Activated T-cell treated with anti-CD3 and anti-CD28 coated beads, Interleukin-2, amount 50 U/mL, for 4 hours (primary cell): ENCODE measurements around the gene CNTF. TPM values are rescaled to one million over a fixed set of nuclear protein-coding genes. Genes with fewer than 3 reads are reported as not detected.
"Not testable (repeated sequence)": the region's sequence is repeated elsewhere in the genome, so short reads cannot be mapped to it uniquely, and the experiment has no call there.

Experiments
- ATAC-seq, 2 donors: fragments of 200-7000 bp; cut with Tn5 transposase; one replicate each; pipeline ENCODE4 v1.10.0; 2021
- DNase-seq: peaks from one replicate; pipeline ENCODE4 v3.0.0-alpha.2; 2020
- H3K27me3 Mint-ChIP-seq: one replicate; pipeline ENCODE4 v1.8.0; 2021; ENCODE audit warnings: low read depth, mixed read lengths
- H3K36me3 Mint-ChIP-seq: one replicate; pipeline ENCODE4 v1.8.0; 2022; ENCODE audit warnings: mixed read lengths; ENCODE audit not compliant: insufficient read depth
- H3K4me1 Mint-ChIP-seq: one replicate; pipeline ENCODE4 v1.8.0; 2021; ENCODE audit warnings: low read depth, mixed read lengths
- H3K4me3 Mint-ChIP-seq: one replicate; pipeline ENCODE4 v1.8.0; 2021; ENCODE audit warnings: mild to moderate bottlenecking, moderate library complexity, mixed read lengths
- H3K9me3 Mint-ChIP-seq: one replicate; pipeline ENCODE4 v1.8.0; 2021; ENCODE audit warnings: mixed read lengths
- total RNA-seq, 3 donors: library from RNA; stranded (reverse); gene quantifications; one replicate each; pipeline ENCODE4 v1.2.1, GENCODE V29; 2021

Gene CNTF, protein sequence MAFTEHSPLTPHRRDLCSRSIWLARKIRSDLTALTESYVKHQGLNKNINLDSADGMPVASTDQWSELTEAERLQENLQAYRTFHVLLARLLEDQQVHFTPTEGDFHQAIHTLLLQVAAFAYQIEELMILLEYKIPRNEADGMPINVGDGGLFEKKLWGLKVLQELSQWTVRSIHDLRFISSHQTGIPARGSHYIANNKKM
- total RNA-seq: 1 to 10 TPM; 3.5 to 4.3 (median 3.6) TPM

DNA sequence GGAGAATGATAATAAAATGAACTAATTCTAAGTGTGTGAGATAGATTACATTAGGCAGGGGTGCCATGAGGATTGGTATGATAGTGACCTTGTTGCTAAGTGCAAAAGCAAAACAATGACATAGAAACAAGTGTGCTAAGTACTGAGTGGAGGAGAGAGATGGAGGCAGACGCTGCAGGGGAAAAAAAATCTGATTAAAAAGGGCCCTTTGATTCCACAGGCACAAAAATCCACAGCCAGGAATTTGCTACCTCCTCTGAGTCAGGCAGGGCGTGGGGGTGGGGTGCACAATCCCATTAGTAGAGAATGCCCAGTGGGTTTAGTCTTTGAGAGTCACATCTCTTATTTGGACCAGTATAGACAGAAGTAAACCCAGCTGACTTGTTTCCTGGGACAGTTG is at the start of gene CNTF:
Gene CNTF, plus strand, starts transcription at position 322 of the 400 bp plus-strand sequence. CDS start 88 bp downstream, outside the sequence.
- ATAC-seq (no peak), DNase-seq (no peak)
- Mint-ChIP-seq H3K27me3 (no peaks in the 10 kb centered on the region), H3K9me3 (no peaks in the 10 kb centered on the region), H3K4me3 (no peak within 1 kb of the TSS), H3K36me3 (peaks cover 51% of the 10 kb centered on the region), H3K4me1 (peaks cover 17% of the 10 kb centered on the region)

DNA sequence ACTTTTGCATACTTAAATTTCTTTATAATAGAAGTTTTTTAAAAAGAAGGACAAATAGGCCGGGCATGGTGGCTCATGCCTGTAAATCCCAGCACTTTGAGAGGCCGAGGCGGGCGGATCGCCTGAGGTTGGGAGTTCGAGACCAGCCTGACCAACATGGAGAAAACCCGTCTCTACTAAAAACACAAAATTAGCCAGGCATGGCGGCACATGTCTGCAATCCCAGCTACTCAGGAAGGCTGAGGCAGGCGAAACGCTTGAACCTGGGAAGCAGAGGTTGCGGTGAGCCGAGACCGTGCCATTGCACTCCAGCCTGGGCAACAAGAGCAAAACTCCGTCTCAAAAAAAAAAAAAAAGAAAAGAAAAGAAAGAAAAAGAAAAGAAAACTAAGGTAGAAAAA is 49.6 kb upstream of the CNTF start:
- H3K9me3 Mint-ChIP-seq, ATAC-seq, DNase-seq, H3K27me3 Mint-ChIP-seq: not testable (repeated sequence)
- Mint-ChIP-seq H3K36me3 (peaks cover 28% of the 10 kb centered on the region), H3K4me3 (peak overlapping the region; percentile 95), H3K4me1 (peaks cover 64% of the 10 kb centered on the region)

DNA sequence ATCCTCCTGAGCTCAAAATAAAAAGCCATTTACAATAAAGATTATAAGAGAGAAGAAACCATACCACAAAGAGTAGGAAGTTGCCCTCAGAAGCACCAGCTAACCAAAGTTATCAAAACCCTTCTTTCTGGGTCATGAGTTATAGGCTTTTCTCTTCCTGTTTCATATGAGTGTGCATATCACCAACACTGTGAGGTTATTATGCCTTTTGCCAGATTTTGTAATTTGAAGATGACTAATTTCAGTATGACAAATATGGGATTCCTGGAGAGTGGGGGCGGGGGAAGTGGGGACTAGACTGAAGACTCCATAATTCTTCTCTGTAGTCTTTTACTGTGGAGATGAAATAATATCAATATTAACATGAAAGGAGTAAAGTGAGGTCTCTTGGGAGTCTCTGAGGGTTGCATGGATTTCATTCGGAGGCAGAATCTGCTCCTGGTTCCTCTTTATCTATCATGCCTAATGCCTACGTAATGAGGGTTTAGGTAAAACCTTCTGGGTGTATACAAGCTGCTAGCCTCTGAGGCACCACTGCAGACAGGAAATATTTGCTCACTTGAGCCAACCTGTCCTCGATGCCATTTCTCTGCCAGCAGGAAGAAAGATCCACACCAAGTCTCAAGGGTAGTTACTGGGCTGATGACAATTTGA is 48.9 kb upstream of the CNTF start:
- Mint-ChIP-seq H3K27me3 (no peaks in the 10 kb centered on the region), H3K4me3 (peak overlapping the region; percentile 95), H3K36me3 (peaks cover 21% of the 10 kb centered on the region), H3K9me3 (no peaks in the 10 kb centered on the region), H3K4me1 (peaks cover 57% of the 10 kb centered on the region)
- DNase-seq (peak; percentile 65), ATAC-seq (peak; percentile 36 to 39)

DNA sequence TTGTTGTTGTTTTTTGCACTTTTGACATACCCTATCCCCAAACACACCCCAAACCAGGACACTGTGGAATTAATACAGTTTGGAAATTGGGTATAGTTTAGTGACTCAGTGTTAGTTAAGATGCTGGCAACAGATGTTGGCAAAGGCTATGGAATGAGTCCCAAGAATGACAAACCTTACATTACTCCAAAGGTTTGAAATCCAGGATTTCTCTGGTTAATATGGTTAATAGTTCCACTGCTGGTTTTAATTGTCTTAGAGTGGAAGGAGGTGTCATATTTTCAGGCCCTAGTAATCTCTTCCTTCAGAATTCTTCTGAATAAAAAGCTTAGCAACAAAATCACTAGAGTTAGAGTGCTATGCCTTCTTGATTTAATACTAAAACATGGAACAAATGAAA is 47.6 kb upstream of the CNTF start:
- DNase-seq: no peak
- Mint-ChIP-seq H3K27me3 (no peaks in the 10 kb centered on the region), H3K4me3 (peak overlapping the region; percentile 95), H3K9me3 (no peaks in the 10 kb centered on the region), H3K4me1 (peaks cover 55% of the 10 kb centered on the region), H3K36me3 (peaks cover 20% of the 10 kb centered on the region)
- no peak for ATAC-seq

DNA sequence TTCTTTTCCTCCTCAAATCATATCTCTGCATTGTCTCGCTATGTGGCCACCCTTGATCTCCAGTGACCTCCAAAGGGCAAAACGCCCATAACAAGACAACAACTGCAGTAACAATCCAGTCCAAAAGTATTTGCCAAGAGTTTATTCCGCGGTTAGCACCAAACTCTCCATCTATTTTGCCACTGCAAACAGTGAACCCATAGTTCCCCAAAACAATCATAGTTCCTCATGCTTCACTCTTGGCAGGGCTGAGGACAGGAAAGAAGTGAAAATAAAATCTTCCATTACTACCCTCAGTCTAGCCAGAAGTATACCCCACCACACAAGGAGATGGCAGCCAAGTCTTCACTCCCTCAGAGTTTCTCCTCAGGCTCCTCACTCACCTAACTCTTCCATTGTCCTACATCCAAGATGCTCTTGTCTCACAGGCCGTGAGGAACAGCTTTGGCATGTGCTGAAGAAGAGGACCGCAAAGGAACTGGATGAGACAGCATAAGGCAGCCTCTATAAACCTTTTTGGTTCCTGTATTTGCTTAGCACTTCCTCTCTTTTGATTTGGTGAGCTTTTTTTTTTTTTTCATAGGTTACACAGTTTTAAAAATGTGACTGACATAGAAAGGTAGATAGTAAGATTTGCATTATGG is 47.0 kb upstream of the CNTF start, which contains the start of gene LPXN:
Gene LPXN, minus strand, starts transcription at position 480 of the 644 bp plus-strand sequence. Its CDS starts 84 bp downstream, at position 396.
- no peaks in the 10 kb centered on the region for H3K27me3 Mint-ChIP-seq
- ATAC-seq (no peak), DNase-seq (peak; percentile 51)
- peak within 1 kb of the TSS; percentile 95 for H3K4me3 Mint-ChIP-seq
- H3K4me1 Mint-ChIP-seq: peaks cover 57% of the 10 kb centered on the region
- no peaks in the 10 kb centered on the region for H3K9me3 Mint-ChIP-seq
- peaks cover 18% of the 10 kb centered on the region for H3K36me3 Mint-ChIP-seq

DNA sequence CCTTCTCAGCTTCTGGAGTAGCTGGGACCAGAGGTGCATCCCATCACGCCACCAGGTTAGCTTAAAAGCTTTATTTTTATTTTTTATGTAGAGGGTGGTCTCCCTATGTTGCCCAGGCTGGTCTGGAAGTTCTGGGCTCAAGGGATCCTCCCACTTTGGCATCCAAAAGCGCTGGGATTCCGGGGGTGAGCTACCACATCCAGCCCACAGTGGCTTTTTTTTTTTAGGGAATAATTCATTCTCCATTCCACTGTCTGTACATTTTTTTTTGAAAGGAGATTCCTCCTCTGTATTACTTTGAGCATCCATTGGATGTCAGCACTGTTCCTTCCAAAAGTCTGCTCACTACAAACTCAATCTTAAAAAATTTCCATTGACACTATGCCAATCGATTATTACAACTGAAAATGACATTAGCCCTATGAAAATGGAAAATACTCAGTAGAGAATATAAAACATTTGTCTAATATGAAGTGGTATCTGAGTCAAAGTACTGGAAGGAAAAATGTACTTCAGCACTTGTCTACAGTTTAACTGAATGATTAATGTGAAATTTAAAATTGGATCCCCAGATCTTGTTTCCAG is 45.5 kb upstream of the CNTF start:
- Mint-ChIP-seq H3K27me3 (no peaks in the 10 kb centered on the region), H3K4me1 (peaks cover 59% of the 10 kb centered on the region)
- ATAC-seq: no peak

DNA sequence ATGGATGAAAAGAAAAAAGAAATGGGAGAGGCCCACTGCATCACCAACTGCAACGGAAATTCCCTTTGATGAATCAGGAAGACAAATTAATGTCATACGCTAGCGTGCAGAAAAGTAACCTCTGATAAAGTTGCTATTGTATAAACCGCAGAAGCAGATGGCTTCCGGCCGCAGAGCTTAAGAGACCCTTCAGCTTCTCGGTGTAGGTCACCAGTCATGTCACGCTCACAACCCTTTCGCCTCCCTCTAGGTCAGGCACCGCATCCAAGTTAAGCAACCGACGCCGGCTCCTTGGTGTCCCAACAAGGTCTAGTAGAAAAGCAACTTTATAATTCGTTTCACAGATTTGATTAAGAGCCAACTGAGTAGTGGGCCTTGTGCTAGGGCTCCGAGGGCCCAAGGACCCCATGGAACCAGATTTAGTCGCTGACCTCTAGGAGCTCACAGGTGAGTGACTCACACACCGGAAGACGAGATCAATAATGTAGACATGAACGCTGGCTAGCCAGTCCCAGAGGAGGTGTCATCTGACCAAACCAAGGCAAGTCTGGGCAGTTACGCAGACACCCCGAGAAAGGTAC is 44.8 kb upstream of the CNTF start:
- H3K4me3 Mint-ChIP-seq: peak overlapping the region; percentile 95
- no peaks in the 10 kb centered on the region for H3K27me3 Mint-ChIP-seq
- H3K9me3 Mint-ChIP-seq: no peaks in the 10 kb centered on the region
- DNase-seq (peak; percentile 67), ATAC-seq (peak; percentile 31 to 36)
- H3K4me1 Mint-ChIP-seq: peaks cover 62% of the 10 kb centered on the region
- H3K36me3 Mint-ChIP-seq: peaks cover 16% of the 10 kb centered on the region

More for the DNA sequence above, 45.5 kb upstream of the CNTF start:
- H3K36me3 Mint-ChIP-seq: peaks cover 15% of the 10 kb centered on the region
- peak overlapping the region; percentile 95 for H3K4me3 Mint-ChIP-seq
- no peak for DNase-seq
- no peaks in the 10 kb centered on the region for H3K9me3 Mint-ChIP-seq

DNA sequence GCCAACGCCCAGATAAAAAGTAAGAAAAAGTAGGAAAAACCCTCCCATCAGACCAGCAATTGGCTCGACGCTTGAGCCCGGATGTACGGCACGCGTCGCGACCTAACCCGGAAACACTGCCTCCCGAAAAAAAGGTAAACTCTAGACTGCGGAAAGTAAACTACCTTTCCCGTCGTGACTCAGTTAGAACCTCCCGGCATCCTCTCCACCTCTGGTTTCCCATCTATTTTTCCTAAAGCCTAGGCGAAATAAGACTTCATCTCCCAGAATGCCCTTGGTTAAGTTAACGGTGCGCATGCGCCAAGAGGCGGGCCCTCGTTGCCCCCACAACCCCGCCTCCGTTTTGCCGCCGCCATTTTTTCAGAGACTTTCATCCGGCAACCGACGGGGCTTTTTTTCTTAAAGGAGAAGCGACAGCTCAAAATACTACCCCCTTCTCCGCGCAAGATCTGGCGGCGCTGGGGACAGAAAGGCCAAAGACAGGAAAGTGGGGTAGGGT is 44.3 kb upstream of the CNTF start:
- DNase-seq: peak; percentile 92
- Mint-ChIP-seq H3K4me1 (peaks cover 66% of the 10 kb centered on the region), H3K4me3 (peak overlapping the region; percentile 95), H3K27me3 (no peaks in the 10 kb centered on the region), H3K9me3 (no peaks in the 10 kb centered on the region), H3K36me3 (peaks cover 18% of the 10 kb centered on the region)
- peak; percentile 47 to 49 for ATAC-seq

DNA sequence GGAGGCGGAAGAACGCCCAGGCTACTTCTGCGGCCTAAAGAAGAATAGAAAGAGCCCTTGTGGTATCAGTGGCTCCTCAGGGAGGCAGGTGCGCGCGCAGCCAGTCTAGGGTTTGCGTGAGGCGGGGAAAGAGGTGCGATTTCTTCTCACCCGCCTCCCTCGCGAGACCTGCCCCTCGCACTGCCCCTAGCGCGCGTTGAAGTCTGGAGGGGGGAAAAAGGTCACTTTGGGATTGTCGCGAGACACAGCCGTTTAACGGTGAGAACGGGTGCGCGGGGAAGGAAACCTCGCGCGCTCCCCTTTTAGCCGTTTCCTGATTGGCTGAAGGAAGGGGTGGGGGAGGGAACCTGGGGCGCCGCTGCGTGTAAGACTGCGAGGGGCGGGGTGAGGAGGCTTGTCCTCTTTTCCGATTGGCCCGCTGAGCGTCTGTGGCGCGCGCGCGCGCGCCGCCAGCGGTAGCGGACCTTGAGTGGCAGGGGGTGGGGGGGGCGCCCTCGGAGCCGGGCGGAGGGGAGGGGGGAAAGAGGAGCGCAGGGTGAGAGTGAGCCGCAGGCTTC is 43.8 kb upstream of the CNTF start, which contains the start of gene ZFP91:
Gene ZFP91, plus strand, starts transcription at position 429 of the 557 bp plus-strand sequence. CDS start 219 bp downstream, outside the sequence.
- Mint-ChIP-seq H3K4me1 (peaks cover 65% of the 10 kb centered on the region), H3K9me3 (no peaks in the 10 kb centered on the region)
- ATAC-seq: peak; percentile 54 to 59

DNA sequence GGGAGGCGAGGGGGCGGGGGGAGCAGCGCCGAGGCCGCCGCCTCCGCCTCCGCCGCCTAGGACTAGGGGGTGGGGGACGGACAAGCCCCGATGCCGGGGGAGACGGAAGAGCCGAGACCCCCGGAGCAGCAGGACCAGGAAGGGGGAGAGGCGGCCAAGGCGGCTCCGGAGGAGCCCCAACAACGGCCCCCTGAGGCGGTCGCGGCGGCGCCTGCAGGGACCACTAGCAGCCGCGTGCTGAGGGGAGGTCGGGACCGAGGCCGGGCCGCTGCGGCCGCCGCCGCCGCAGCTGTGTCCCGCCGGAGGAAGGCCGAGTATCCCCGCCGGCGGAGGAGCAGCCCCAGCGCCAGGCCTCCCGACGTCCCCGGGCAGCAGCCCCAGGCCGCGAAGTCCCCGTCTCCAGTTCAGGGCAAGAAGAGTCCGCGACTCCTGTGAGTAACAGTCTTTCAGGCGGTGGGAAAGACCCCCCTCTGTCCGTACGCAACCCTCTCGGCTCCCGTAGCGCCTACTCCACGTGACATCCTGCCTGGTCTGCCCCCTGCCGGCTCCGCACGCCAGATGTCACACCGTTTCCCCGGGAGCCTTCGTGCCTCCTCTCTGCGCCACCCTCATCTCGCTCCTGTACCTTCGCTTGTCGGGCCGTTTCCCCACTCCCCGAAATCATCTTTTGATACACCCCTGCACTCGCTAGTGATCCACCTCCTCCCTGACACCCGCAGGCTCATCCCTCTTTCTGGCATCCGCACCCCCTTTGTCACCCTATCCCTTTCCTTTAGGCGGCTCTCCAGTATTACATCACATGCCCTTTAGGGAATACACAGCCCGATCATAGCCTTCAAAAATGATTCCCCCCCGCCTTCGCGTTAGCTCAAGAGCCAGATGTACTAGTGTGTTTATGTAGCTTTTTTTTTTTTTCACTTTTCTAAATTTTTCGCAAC is 43.0 kb upstream of the CNTF start:
- peak; percentile 91 for DNase-seq
- H3K9me3 Mint-ChIP-seq: no peaks in the 10 kb centered on the region
- peak overlapping the region; percentile 95 for H3K4me3 Mint-ChIP-seq
- peaks cover 66% of the 10 kb centered on the region for H3K4me1 Mint-ChIP-seq
- peaks cover 17% of the 10 kb centered on the region for H3K36me3 Mint-ChIP-seq
- H3K27me3 Mint-ChIP-seq: no peaks in the 10 kb centered on the region
- peak; percentile 42 to 44 for ATAC-seq

More for the DNA sequence above, 43.8 kb upstream of the CNTF start, which contains the start of gene ZFP91:
- Mint-ChIP-seq H3K4me3 (peak within 1 kb of the TSS; percentile 95), H3K36me3 (peaks cover 17% of the 10 kb centered on the region), H3K27me3 (no peaks in the 10 kb centered on the region)
- DNase-seq: peak; percentile 97

DNA sequence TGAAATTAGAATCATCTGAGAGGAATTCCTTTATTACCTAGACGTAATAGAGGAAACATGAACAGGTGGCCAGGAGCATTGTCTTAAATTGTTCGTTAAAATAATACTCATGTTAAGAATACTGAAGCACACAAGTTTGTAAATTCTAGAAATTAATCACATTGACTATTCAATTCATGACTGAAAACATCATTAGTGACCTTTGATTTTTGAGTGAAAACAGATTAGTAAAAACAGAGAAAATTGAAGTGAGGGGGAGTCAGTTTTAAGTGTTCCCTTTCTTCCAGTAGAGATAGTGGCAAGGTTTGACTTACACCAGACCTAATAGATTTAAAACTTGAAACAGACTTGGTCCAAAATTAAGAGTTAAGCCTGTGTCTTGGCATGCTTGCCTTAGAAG is 42.2 kb upstream of the CNTF start:
- Mint-ChIP-seq H3K4me3 (peak overlapping the region; percentile 95), H3K36me3 (peaks cover 14% of the 10 kb centered on the region), H3K27me3 (no peaks in the 10 kb centered on the region), H3K4me1 (peaks cover 62% of the 10 kb centered on the region), H3K9me3 (no peaks in the 10 kb centered on the region)
- DNase-seq: no peak
- ATAC-seq: no peak

DNA sequence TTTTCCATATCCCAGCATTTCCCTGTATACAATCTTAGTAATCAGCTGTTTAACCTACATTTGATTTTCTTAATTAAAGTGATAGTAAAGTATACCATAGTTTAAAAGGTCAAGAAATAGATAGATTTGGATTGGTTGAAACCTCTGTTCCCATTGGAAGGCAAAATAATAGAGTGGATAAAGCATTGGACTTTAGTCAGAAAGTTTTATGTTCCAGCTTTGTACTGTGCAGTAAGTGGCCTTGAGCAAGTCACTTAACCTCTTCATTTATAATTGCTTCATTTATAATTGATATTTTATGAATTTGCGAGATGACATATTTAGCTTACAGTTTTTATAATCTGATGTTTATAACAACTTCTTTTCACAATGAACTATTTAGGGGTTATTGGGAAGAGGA is 40.0 kb upstream of the CNTF start:
- DNase-seq (no peak), ATAC-seq (no peak)
- Mint-ChIP-seq H3K27me3 (no peaks in the 10 kb centered on the region), H3K4me1 (peaks cover 59% of the 10 kb centered on the region), H3K36me3 (peaks cover 22% of the 10 kb centered on the region), H3K4me3 (peak overlapping the region; percentile 29), H3K9me3 (no peaks in the 10 kb centered on the region)

DNA sequence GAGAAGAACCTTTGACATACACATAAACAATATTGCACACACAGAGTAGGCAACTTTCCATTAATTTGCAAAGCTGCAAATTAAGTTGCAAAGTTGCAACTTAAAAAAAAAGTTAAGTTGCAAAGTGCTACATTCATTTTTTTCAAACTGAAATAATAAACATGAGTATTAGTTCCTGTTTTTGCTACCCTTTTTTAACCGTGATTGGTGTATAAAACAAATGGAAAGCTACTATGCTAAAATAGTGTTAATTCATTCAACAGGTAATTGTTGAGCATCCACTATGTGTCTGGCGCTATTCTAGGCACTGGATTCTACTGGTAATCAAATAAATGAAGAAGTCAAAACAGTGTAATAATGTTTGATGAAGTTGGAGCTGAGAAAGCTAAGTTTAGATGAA is 35.5 kb upstream of the CNTF start:
- DNase-seq: no peak
- H3K9me3 Mint-ChIP-seq: no peaks in the 10 kb centered on the region
- H3K4me1 Mint-ChIP-seq: peaks cover 58% of the 10 kb centered on the region
- no peak for ATAC-seq
- no peaks in the 10 kb centered on the region for H3K27me3 Mint-ChIP-seq
- peaks cover 21% of the 10 kb centered on the region for H3K36me3 Mint-ChIP-seq
- H3K4me3 Mint-ChIP-seq: no peak overlapping the region
